ENCODE measurements around the gene PTPA. TPM values are rescaled to one million over a fixed set of nuclear protein-coding genes. Genes with fewer than 3 reads are reported as not detected.

The PTPA gene
- total and polyA plus RNA-seq, 2 donors (not counting 1 experiment from before 2014, with no cell fraction given), result 190 to 203 TPM

- no peaks in the 10 kb centered on the region for H3K4me1 ChIP-seq (ENCODE audit: control insufficient read depth, extremely low read depth, insufficient read depth, low read length)
- H3K79me2 ChIP-seq (ENCODE audit: control insufficient read depth, insufficient read depth, low read length), result no peaks in the 10 kb centered on the region
- H3K4me2 ChIP-seq (ENCODE audit: extremely low read depth, insufficient read depth, low read length), result no peak overlapping the region
- H3K36me3 ChIP-seq (ENCODE audit: control insufficient read depth, insufficient read depth, low read length), result peaks cover 9% of the 10 kb centered on the region
- no peak for DNase-seq (ENCODE audit: low read depth in 2 of 2)
- H3K9ac ChIP-seq (ENCODE audit: insufficient read depth, low read length), result no peak overlapping the region
- no peak overlapping the region for H2AFZ ChIP-seq (ENCODE audit: low read length)
- TF ChIP-seq CTCF (conservative IDR thresholded peaks at IDR 0.05 in 1 of 2, IDR thresholded peaks at IDR 0.05 in 1 of 2; ENCODE audit: low read depth in 1 of 2, low read length in 2 of 2), result no peak
- no peak for TF ChIP-seq EZH2 (IDR thresholded peaks at IDR 0.05; ENCODE audit: low read length, missing control alignments)
- H3K9me3 ChIP-seq (ENCODE audit: control insufficient read depth, insufficient read depth, low read depth, low read length), result no peaks in the 10 kb centered on the region
- H3K27ac ChIP-seq (ENCODE audit: insufficient read depth, low read length), result no peak overlapping the region
- no peak overlapping the region for H3K4me3 ChIP-seq (replicated peaks in 1 of 4; ENCODE audit: control extremely low read depth in 1 of 4, insufficient read depth in 1 of 4, low read depth in 3 of 4, low read length in 4 of 4)
- H3K27me3 ChIP-seq (ENCODE audit: control insufficient read depth, insufficient read depth, low read length), result no peaks in the 10 kb centered on the region
- no peaks in the 10 kb centered on the region for H4K20me1 ChIP-seq (ENCODE audit: control insufficient read depth, extremely low read depth, insufficient read depth, low read length)
Measured at GRCh38 chr9:129093602-129094386, 17.4 kb upstream of the PTPA start.

GRCh38 chr9:129094387-129095169 lies 16.6 kb upstream of the PTPA start:
- Histone ChIP-seq H3K79me2 (ENCODE audit: control insufficient read depth, insufficient read depth, low read length) (no peaks in the 10 kb centered on the region), H3K4me2 (ENCODE audit: extremely low read depth, insufficient read depth, low read length) (no peak overlapping the region), H3K27me3 (ENCODE audit: control insufficient read depth, insufficient read depth, low read length) (no peaks in the 10 kb centered on the region), H3K4me1 (ENCODE audit: control insufficient read depth, extremely low read depth, insufficient read depth, low read length) (no peaks in the 10 kb centered on the region), H3K4me3 (replicated peaks in 1 of 4; ENCODE audit: control extremely low read depth in 1 of 4, insufficient read depth in 1 of 4, low read depth in 3 of 4, low read length in 4 of 4) (no peak overlapping the region), H3K36me3 (ENCODE audit: control insufficient read depth, insufficient read depth, low read length) (peaks cover 9% of the 10 kb centered on the region), H2AFZ (ENCODE audit: low read length) (no peak overlapping the region), H3K9ac (ENCODE audit: insufficient read depth, low read length) (no peak overlapping the region), H3K9me3 (ENCODE audit: control insufficient read depth, insufficient read depth, low read depth, low read length) (no peaks in the 10 kb centered on the region), H3K27ac (ENCODE audit: insufficient read depth, low read length) (no peak overlapping the region), H4K20me1 (ENCODE audit: control insufficient read depth, extremely low read depth, insufficient read depth, low read length) (no peaks in the 10 kb centered on the region)
- TF ChIP-seq EZH2 (IDR thresholded peaks at IDR 0.05; ENCODE audit: low read length, missing control alignments) (no peak), CTCF (conservative IDR thresholded peaks at IDR 0.05 in 1 of 2, IDR thresholded peaks at IDR 0.05 in 1 of 2; ENCODE audit: low read depth in 1 of 2, low read length in 2 of 2) (no peak)
- DNase-seq (ENCODE audit: low read depth in 2 of 2), result no peak

GRCh38 chr9:129095170-129095667 lies 16.0 kb upstream of the PTPA start:
- Histone ChIP-seq H3K36me3 (ENCODE audit: control insufficient read depth, insufficient read depth, low read length) (peaks cover 9% of the 10 kb centered on the region), H3K4me3 (replicated peaks in 1 of 4; ENCODE audit: control extremely low read depth in 1 of 4, insufficient read depth in 1 of 4, low read depth in 3 of 4, low read length in 4 of 4) (no peak overlapping the region), H4K20me1 (ENCODE audit: control insufficient read depth, extremely low read depth, insufficient read depth, low read length) (no peaks in the 10 kb centered on the region), H3K79me2 (ENCODE audit: control insufficient read depth, insufficient read depth, low read length) (no peaks in the 10 kb centered on the region), H3K4me1 (ENCODE audit: control insufficient read depth, extremely low read depth, insufficient read depth, low read length) (no peaks in the 10 kb centered on the region), H3K4me2 (ENCODE audit: extremely low read depth, insufficient read depth, low read length) (no peak overlapping the region), H3K27ac (ENCODE audit: insufficient read depth, low read length) (no peak overlapping the region), H3K27me3 (ENCODE audit: control insufficient read depth, insufficient read depth, low read length) (no peaks in the 10 kb centered on the region), H3K9me3 (ENCODE audit: control insufficient read depth, insufficient read depth, low read depth, low read length) (no peaks in the 10 kb centered on the region), H3K9ac (ENCODE audit: insufficient read depth, low read length) (no peak overlapping the region), H2AFZ (ENCODE audit: low read length) (no peak overlapping the region)
- TF ChIP-seq EZH2 (IDR thresholded peaks at IDR 0.05; ENCODE audit: low read length, missing control alignments), result no peak
- TF ChIP-seq CTCF (conservative IDR thresholded peaks at IDR 0.05 in 1 of 2, IDR thresholded peaks at IDR 0.05 in 1 of 2; ENCODE audit: low read depth in 1 of 2, low read length in 2 of 2), result no peak
- no peak for DNase-seq (ENCODE audit: low read depth in 2 of 2)
